ENCODE results near the gene IQCE.

DNA sequence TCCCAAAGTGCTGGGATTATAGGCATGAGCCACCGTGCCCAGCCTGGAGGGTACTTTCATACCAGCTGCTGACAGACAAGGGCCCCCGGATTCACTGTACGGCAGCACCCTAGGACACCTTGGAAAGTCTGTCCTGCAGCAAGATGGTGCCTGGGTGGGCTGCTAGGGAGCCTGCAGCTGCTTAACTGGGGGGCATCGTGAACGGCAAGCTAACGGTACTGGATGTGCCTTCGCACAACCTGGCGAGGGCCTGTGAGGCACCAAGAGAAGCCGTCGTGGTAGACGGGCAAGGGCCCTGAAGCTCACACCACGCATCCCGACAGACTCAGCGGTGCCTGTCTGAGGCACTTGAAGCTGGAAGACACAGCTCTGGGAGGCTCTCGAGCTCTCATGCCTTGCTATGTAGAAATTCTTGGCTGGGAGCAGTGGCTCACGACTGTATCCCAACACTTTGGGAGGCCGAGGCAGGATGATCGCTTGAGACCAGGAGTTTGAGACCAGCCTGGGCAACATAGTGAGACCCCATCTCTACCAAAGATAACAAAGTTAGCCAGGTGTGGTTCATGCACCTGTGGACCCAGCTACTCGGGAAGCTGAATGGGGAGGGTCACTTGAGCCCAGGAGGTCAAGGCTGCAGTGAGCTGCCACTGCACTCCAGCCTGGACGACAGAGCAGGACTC is 12.9 kb upstream of the IQCE start:
- TF ChIP-seq, protein P1, sequence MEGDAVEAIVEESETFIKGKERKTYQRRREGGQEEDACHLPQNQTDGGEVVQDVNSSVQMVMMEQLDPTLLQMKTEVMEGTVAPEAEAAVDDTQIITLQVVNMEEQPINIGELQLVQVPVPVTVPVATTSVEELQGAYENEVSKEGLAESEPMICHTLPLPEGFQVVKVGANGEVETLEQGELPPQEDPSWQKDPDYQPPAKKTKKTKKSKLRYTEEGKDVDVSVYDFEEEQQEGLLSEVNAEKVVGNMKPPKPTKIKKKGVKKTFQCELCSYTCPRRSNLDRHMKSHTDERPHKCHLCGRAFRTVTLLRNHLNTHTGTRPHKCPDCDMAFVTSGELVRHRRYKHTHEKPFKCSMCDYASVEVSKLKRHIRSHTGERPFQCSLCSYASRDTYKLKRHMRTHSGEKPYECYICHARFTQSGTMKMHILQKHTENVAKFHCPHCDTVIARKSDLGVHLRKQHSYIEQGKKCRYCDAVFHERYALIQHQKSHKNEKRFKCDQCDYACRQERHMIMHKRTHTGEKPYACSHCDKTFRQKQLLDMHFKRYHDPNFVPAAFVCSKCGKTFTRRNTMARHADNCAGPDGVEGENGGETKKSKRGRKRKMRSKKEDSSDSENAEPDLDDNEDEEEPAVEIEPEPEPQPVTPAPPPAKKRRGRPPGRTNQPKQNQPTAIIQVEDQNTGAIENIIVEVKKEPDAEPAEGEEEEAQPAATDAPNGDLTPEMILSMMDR (IDR thresholded peaks at IDR 0.05) = no peak
- TF ChIP-seq EP300 (IDR thresholded peaks at IDR 0.05) = no peak
- no peak for TF ChIP-seq POLR2A (IDR thresholded peaks at IDR 0.05)

Data from ovary (tissue), 3 donors.